ENCODE measurements around the gene HUWE1.
A peak's percentile ranks its signal among the peaks of the same experiment; 100 is the strongest.

Gene HUWE1

GRCh38 chrX:53595266-53595810 lies 91.2 kb downstream of the HUWE1 start:
- no peak for TF ChIP-seq CTCF (IDR thresholded peaks at IDR 0.05; ENCODE audit: low read depth, low read length)
- no peak for DNase-seq (ENCODE audit: low read depth in 2 of 2)
- no peak overlapping the region for H3K4me3 ChIP-seq (replicated peaks in 1 of 2; ENCODE audit: low read depth in 2 of 2, low read length in 2 of 2)

- peak; percentile 31 to 52 for DNase-seq (ENCODE audit: low read depth in 2 of 2)
- TF ChIP-seq CTCF (IDR thresholded peaks at IDR 0.05; ENCODE audit: low read depth, low read length), result no peak
- H3K4me3 ChIP-seq (replicated peaks in 1 of 2; ENCODE audit: low read depth in 2 of 2, low read length in 2 of 2), result no peak overlapping the region
These were observed 92.2 kb downstream of the HUWE1 start for GRCh38 chrX:53594354-53594753.

- DNase-seq (ENCODE audit: low read depth in 2 of 2), result no peak
- H3K4me3 ChIP-seq (replicated peaks in 1 of 2; ENCODE audit: low read depth in 2 of 2, low read length in 2 of 2), result no peak overlapping the region
- no peak for TF ChIP-seq CTCF (IDR thresholded peaks at IDR 0.05; ENCODE audit: low read depth, low read length)
These were observed 98.6 kb downstream of the HUWE1 start for GRCh38 chrX:53587795-53588420.

- DNase-seq (ENCODE audit: low read depth in 2 of 2), result no peak
These were observed 101.6 kb downstream of the HUWE1 start for GRCh38 chrX:53584891-53585290.

GRCh38 chrX:53583571-53583970 lies 102.9 kb downstream of the HUWE1 start:
- no peak overlapping the region for H3K4me3 ChIP-seq (replicated peaks in 1 of 2; ENCODE audit: low read depth in 2 of 2, low read length in 2 of 2)
- no peak for TF ChIP-seq CTCF (IDR thresholded peaks at IDR 0.05; ENCODE audit: low read depth, low read length)
- DNase-seq (ENCODE audit: low read depth in 2 of 2), result no peak

More at GRCh38 chrX:53584891-53585290, 101.6 kb downstream of the HUWE1 start:
- H3K4me3 ChIP-seq (replicated peaks in 1 of 2; ENCODE audit: low read depth in 2 of 2, low read length in 2 of 2), result no peak overlapping the region
- no peak for TF ChIP-seq CTCF (IDR thresholded peaks at IDR 0.05; ENCODE audit: low read depth, low read length)

GRCh38 chrX:53580742-53581504 lies 105.6 kb downstream of the HUWE1 start:
- TF ChIP-seq CTCF (IDR thresholded peaks at IDR 0.05; ENCODE audit: low read depth, low read length), result no peak
- no peak overlapping the region for H3K4me3 ChIP-seq (replicated peaks in 1 of 2; ENCODE audit: low read depth in 2 of 2, low read length in 2 of 2)
- no peak for DNase-seq (ENCODE audit: low read depth in 2 of 2)
